Mesothelial cell of epicardium (in vitro differentiated cells): Measurements from ENCODE around the gene PRKAR2A. TPM values are rescaled to one million over a fixed set of nuclear protein-coding genes. Genes with fewer than 3 reads are reported as not detected.
"Not testable (repeated sequence)": the region's sequence is repeated elsewhere in the genome, so short reads cannot be mapped to it uniquely, and the experiment has no call there.

Experiments
- DNase-seq, 2 experiments: peaks; one replicate each; pipeline ENCODE4 v3.0.0; 2021; ENCODE audit warnings: low spot score in 2 of 2; ENCODE audit not compliant: unreplicated experiment in 2 of 2
- H3K27ac Mint-ChIP-seq: 2 replicates; pipeline ENCODE4 v1.8.0; 2021; ENCODE audit warnings: mixed read lengths
- H3K27me3 Mint-ChIP-seq: 2 replicates; pipeline ENCODE4 v1.8.0; 2021; ENCODE audit warnings: low read depth, mixed read lengths
- H3K36me3 Mint-ChIP-seq: 2 replicates; pipeline ENCODE4 v1.8.0; 2021; ENCODE audit warnings: mixed read lengths
- H3K4me1 Mint-ChIP-seq: 2 replicates; pipeline ENCODE4 v1.8.0; 2021; ENCODE audit warnings: mixed read lengths
- H3K4me3 Mint-ChIP-seq: 2 replicates; pipeline ENCODE4 v1.8.0; 2021; ENCODE audit warnings: mild to moderate bottlenecking, moderate library complexity, mixed read lengths
- H3K9me3 Mint-ChIP-seq: 2 replicates; pipeline ENCODE4 v1.8.0; 2021; ENCODE audit warnings: mixed read lengths
- CTCF ChIP-seq: fragments of 200-600 bp; sonication (generic); IDR thresholded peaks from one replicate; pipeline ENCODE4 v1.5.0; 2021; ENCODE audit warnings: antibody characterized with exemption; ENCODE audit not compliant: unreplicated experiment
- total RNA-seq: library from RNA; stranded (reverse); gene quantifications from 3 replicates; pipeline ENCODE4 v1.2.1, GENCODE V29; 2021

PRKAR2A gene
- total RNA-seq, 1 donor from 2014 or later, result 35.4 TPM

DNA sequence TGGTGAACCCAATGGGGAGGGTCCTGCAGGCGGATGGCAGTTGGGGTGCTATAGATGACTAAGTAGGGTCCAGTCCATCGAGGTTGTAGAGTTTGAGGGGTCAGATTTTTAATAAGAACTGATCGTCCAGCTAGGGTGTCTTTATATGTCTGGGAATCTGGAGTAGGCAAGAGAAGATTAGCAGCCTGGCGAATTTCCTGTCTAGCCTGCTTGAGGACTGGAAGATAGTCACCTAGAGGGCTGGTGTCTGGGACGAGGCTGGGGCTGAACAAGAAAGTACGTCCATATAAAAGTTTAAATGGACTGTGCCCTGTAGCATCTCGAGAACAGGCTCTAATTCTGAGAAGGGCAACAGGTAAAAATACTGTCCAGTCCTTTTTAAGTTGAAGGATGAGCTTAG, 123.9 kb downstream of the PRKAR2A start:
- Mint-ChIP-seq H3K9me3 (no peaks in the 10 kb centered on the region), H3K27me3 (peaks cover 12% of the 10 kb centered on the region)
- DNase-seq, result no peak

DNA sequence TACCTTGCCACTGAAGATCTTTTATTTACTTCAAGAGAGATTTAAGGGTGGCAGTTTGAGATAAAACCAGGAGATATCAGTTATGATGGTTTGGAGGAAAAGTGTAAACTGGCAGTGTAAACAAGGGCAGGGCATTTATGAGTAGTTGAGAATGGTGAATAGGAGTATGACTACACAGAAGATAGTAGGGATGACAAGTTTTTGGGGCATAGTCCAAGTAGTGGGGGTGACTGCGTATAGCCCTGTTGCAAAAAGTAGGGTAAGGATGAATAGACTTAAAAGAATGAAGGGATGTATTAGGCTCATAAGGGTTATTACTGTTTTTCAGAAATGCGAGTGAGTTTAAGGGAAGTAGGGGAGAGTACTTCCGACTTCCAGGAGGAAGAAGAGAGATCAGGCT, 124.4 kb downstream of the PRKAR2A start:
- DNase-seq, H3K4me1 Mint-ChIP-seq, H3K27ac Mint-ChIP-seq, H3K4me3 Mint-ChIP-seq, H3K36me3 Mint-ChIP-seq, H3K9me3 Mint-ChIP-seq: not testable (repeated sequence)
- H3K27me3 Mint-ChIP-seq, result peaks cover 12% of the 10 kb centered on the region

More for the DNA sequence above, 123.9 kb downstream of the PRKAR2A start:
- no peak overlapping the region for H3K27ac Mint-ChIP-seq
- peaks cover 8% of the 10 kb centered on the region for H3K4me1 Mint-ChIP-seq
- H3K4me3 Mint-ChIP-seq, result no peak overlapping the region
- TF ChIP-seq CTCF, result no peak
- H3K36me3 Mint-ChIP-seq, result no peaks in the 10 kb centered on the region

DNA sequence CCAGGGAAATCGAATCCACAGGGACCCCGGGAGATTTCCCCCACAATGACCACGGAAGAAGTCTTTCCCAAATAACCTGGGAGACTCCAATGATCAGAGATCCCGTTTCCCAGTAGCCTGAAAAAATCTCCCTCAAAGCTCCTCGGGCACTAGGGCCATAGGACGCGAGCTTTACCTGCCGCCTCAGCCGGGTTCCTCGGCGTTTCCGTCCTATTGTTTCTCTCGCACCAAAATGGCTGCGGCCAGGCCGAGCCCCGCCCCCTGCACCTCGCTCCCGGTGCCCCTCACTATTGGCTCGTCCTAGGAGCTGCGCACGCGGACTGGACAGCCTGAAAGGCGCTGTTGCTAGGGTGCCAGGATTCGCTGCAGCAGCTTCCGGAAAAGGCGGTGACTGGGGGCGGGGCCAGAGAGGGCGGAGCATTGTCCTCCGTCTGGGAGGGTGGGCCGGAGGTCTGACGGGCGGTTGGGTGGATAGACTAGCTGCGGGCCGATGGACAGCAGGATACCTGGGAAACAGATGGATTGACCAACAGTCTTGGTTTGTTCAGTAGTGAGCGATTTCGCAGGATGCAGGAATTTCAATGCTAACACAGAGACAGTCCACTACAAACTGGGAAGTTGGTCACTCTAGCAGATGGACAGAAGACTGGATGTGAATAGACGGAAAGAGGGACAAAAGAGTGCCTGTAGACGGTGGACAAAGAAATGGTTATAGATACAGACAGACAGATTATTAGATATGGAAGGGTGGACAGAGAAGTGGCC, 130.5 kb downstream of the PRKAR2A start, which contains the start of gene IP6K2:
IP6K2 (minus strand) TSS at position 240 of the 765 bp plus-strand sequence. CDS start 21,930 bp downstream, outside the sequence.
- peak; percentile 99 for DNase-seq
- Mint-ChIP-seq H3K27me3 (no peaks in the 10 kb centered on the region), H3K27ac (peak within 1 kb of the TSS; percentile 100), H3K4me3 (peak within 1 kb of the TSS; percentile 97), H3K9me3 (no peaks in the 10 kb centered on the region), H3K36me3 (peaks cover 12% of the 10 kb centered on the region), H3K4me1 (peaks cover 37% of the 10 kb centered on the region)
- TF ChIP-seq CTCF, result no peak

DNA sequence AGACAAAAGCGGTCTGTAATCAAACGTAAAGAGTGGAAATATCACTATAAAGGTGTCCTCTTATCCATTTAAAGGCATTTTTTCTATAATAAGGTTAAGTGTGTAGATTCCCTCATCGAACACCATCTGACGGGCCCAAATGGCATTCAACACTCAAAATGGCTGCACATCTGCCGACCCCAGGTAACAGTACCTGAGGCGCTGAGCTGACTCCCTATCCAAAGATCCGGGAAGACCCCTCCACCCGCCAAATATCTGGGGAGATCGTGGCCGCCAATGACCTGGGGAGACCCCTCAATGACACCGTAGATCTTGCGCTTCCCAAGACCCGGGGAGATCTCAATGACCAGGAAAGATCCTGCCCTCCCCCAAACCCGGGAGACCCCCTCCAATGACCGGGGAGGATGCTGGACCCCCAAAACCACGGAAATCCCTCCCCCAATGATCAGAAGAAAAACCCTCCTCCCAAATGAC, 131.1 kb downstream of the PRKAR2A start:
- Mint-ChIP-seq H3K9me3 (no peaks in the 10 kb centered on the region), H3K4me3 (peak overlapping the region; percentile 97), H3K4me1 (peaks cover 41% of the 10 kb centered on the region), H3K27me3 (no peaks in the 10 kb centered on the region), H3K27ac (peak overlapping the region; percentile 100), H3K36me3 (peaks cover 16% of the 10 kb centered on the region)
- no peak for TF ChIP-seq CTCF
- DNase-seq, result peak in 1 of 2 experiments; percentile 43

DNA sequence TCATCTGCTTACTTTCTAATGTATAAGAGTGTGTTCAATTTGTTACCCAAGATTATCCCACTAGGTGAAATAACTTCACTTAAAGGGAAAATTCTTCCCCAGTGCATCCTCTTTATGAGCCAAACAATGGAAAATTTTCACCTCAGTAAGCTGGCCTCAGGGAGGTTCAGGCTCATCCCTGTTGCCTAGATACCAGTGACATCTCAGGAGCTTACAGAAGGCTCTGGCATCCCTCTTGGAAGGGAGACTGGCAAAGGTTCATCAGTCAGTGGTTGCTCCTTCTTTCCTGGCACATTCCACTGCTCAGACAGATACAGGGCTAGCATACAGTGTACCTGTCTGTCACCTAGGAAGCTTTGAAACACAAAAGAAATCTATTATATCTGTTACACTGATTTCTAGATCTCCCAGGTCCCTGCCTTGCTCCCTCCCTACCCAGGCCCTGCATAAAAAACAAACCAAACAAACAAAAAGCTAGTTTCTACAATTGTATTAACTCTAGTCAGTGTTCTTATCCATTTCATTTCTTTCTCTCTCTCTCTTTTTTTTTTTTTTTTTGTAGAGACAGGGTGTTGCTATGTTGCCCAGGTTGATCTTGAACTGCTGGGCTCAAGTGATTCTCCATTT, 132.4 kb downstream of the PRKAR2A start:
- H3K4me1 Mint-ChIP-seq, result peaks cover 40% of the 10 kb centered on the region
- peaks cover 22% of the 10 kb centered on the region for H3K36me3 Mint-ChIP-seq
- H3K4me3 Mint-ChIP-seq, result peak overlapping the region; percentile 97
- peak overlapping the region; percentile 100 for H3K27ac Mint-ChIP-seq
- DNase-seq, result no peak
- TF ChIP-seq CTCF, result no peak
- H3K9me3 Mint-ChIP-seq, result no peaks in the 10 kb centered on the region
- no peaks in the 10 kb centered on the region for H3K27me3 Mint-ChIP-seq

DNA sequence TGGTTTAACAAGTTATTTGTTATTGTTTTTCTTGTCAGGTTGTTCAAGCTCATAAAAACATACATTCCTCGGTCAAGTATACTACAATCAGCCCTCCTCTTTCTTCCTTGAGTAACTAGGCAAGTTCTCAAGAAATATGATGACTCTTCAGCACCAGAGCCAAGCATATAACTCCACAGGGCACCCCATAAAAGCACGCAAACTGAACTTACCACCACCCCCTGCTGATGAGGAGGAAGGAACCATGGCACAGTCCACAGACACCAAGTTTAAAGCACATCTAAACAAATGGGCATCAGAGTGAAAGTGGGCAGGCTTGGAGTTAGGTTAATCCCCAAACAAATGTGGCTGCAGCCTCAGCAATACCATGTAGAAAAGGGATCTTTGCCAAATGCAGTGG, 135.9 kb downstream of the PRKAR2A start:
- H3K36me3 Mint-ChIP-seq, result peaks cover 30% of the 10 kb centered on the region
- H3K4me3 Mint-ChIP-seq, result no peak overlapping the region
- H3K4me1 Mint-ChIP-seq, result peaks cover 47% of the 10 kb centered on the region
- H3K27ac Mint-ChIP-seq, result peak overlapping the region; percentile 32
- no peaks in the 10 kb centered on the region for H3K9me3 Mint-ChIP-seq
- no peak for TF ChIP-seq CTCF
- no peak for DNase-seq
- H3K27me3 Mint-ChIP-seq, result no peaks in the 10 kb centered on the region
